Activated naive CD4-positive, alpha-beta T cell treated with anti-CD3 and anti-CD28 coated beads, Interleukin-2, amount 10 ng/mL, durations not matched to agents 5 hours and 36 hours (primary cell): ENCODE results near the gene DPY30. TPM values are rescaled to one million over a fixed set of nuclear protein-coding genes. Genes with fewer than 3 reads are reported as not detected.

Experiments used
- total RNA-seq, 2 experiments: library from RNA; stranded (reverse); gene quantifications; one replicate each; pipeline ENCODE4 v1.2.3, GENCODE V29; 2021

The DPY30 gene
- total RNA-seq = 10 to 100 TPM; 55.2 to 56.6 TPM

DNA sequence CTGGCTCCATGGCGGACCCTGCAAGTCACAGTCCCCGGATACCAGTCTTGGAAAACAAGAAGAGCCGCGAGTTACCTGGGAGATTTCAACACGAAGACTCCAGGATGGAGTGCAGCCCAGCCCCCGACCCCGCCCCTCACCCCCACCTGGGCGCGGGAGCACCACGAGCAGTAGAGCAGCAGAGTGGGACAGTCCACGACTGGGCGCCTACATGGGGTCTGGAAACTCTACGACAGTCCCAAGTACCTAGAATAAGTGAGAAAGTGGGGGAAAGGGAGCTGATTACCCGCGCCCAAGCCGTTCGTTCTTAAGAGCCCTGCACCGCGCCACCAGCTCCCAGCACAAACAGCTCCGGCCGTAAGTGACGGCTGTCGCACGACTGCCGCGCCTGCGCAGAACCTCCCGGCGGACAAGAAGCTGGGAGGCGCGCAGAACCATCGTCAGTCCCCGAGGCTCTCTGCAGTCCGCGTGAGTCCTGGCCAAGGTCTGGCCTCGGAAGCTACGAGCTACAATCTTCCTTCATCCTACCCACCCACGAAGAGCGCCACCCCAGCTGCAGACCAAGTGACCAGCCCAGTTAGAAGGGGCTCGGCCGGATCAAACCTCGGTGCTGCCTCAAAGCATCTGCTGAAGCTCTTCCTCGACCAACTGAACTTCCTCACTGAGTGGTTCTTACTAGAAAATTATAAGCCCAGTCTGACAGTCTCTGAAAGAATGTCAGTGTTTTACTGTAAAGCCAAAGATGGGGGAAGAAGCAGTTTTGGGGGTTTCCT is at the start of gene DPY30:
Gene DPY30 (minus strand): TSS at position 359 of the 773 bp plus-strand sequence. CDS start 349 bp downstream, at position 10.

DNA sequence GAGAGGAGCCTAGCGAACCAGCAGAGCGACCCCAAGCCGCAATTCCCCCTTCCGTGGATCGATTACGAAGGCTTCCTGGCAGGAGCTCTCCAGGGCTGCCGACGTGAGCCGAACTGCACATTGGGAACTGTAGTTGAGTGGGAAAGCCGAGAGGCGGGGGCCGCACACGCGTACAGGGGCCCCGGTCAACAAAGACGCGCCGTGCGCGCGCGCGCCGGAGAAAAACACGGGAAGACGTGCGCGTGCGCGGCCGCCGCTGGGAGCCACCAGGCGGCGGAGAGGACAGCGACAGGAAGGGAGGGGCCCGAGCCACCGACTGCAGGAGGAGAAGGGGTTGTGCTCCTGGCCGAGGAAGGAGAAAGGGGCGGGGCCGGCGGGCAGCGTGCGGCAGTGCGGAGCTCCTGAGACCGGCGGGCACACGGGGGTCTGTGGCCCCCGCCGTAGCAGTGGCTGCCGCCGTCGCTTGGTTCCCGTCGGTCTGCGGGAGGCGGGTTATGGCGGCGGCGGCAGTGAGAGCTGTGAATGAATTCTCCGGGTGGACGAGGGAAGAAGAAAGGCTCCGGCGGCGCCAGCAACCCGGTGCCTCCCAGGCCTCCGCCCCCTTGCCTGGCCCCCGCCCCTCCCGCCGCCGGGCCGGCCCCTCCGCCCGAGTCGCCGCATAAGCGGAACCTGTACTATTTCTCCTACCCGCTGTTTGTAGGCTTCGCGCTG is 23.9 kb upstream of the DPY30 start, which contains the start of gene SPAST:
Gene SPAST (plus strand): TSS at position 247 of the 711 bp plus-strand sequence. CDS start 276 bp downstream, at position 523.

DNA sequence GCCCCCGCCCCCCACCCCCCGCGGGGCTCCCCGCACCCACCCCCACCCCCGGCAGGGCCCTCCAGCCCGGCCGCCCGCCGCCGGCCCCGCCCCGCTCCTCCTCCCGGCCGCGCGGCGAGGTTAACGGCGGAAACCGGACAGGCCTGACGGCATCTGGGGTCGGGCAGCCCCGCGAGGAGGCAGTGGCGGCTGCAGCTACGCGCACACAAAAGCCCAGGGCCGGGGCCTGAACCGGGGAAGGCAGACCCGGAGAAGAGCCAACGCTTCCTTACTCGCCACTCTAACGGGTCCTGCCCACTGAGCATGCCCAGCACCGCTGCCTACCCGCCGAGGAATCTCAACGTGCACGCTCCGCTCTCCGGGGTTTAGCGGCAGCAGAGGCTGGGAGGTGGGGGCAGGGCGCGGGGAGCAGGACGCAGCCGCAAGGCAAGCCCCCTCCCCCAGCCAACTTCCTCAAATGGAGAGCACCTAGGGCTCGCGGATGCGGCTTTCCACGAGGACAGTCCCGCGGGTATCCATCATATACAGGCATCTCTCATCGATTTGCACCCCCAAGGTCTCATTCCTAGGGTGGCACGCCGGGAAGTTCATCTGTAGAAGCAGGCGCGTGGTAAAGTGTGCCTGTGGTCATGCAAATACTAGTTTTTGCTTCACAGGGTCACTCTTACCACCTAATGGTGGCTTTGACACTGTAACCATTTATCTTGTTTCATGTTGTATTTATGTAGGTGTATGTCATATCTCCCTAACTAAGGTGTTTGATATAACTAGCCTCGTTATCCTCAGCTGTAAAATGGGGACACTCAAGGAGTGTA is 28.7 kb downstream of the DPY30 start, which contains the start of gene MEMO1:
Gene MEMO1 (minus strand): TSS at position 339 of the 815 bp plus-strand sequence. CDS start 761 bp downstream, outside the sequence.

Other genes starting within 250 kb of the DPY30 start
- gene MEMO1, start 28.8 kb downstream of the DPY30 start, total RNA-seq = 10 to 100 TPM; 47.4 to 50.0 TPM
- 10 to 100 TPM; 18.9 to 20.7 TPM for gene SPAST, start 23.8 kb upstream of the DPY30 start, total RNA-seq
- 10 to 100 TPM; 22.5 to 23.4 TPM for gene SLC30A6, start 126.1 kb upstream of the DPY30 start, total RNA-seq
- gene NLRC4, start 225.1 kb upstream of the DPY30 start, total RNA-seq = not detected
- 10 to 100 TPM; 29.4 to 37.0 TPM for gene YIPF4, start 238.1 kb upstream of the DPY30 start, total RNA-seq